ENCODE measurements around the gene SAFB.

DNA sequence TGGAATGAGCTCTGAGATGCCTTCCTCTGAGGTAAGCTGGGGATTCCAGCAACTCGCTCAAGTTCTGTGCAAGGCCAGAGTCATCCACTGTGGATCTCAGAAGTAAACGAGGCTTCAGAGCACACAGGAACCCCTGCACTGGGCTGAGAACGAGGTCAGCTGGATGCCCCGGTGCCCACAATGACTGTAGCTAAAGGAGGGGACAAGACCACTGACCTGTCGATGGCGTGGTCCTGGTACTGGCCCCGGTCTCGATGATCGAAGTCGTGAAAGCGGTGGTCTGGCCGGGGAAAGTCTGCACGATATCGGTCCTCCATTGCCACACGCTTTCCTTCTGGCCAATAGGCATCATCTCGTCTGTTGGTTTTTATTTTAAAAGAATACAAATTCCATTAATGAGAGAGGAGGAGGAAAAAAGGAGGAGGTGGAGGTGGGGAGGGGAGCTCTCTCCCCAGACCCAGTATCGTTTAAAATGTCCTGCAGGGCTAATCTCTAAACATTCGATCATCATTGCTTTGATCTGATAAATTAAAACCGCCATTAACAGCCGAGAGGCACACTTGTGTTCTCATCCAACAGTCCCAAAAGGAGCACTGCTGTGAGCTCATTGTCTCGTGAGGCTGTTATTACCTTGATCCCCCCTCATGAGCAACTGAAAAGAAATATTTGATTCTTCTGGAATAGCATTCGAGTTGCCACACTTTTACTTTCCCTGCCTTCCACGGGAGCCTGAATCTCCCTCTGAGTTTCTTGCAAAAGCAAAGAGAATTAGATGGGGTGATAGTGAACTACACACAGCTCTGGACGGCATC lies 30.1 kb upstream of the SAFB start:
- TF ChIP-seq POLR2A (IDR thresholded peaks at IDR 0.05): no peak
- TF ChIP-seq CTCF (IDR thresholded peaks at IDR 0.05): no peak
- TF ChIP-seq POLR2AphosphoS5 (IDR thresholded peaks at IDR 0.05): no peak
- TF ChIP-seq EP300 (IDR thresholded peaks at IDR 0.05; ENCODE audit: low read depth): no peak

All from transverse colon (tissue), 4 donors.